HG02943 (cell line): ENCODE data around the gene ABHD17A.

Experiments used
- ATAC-seq: cut with Tn5 transposase; IDR thresholded peaks from one replicate; pipeline ENCODE4 v1.9.1; 2021; ENCODE audit warnings: mild to moderate bottlenecking, low read depth, moderate library complexity; ENCODE audit not compliant: unreplicated experiment

Gene ABHD17A

DNA sequence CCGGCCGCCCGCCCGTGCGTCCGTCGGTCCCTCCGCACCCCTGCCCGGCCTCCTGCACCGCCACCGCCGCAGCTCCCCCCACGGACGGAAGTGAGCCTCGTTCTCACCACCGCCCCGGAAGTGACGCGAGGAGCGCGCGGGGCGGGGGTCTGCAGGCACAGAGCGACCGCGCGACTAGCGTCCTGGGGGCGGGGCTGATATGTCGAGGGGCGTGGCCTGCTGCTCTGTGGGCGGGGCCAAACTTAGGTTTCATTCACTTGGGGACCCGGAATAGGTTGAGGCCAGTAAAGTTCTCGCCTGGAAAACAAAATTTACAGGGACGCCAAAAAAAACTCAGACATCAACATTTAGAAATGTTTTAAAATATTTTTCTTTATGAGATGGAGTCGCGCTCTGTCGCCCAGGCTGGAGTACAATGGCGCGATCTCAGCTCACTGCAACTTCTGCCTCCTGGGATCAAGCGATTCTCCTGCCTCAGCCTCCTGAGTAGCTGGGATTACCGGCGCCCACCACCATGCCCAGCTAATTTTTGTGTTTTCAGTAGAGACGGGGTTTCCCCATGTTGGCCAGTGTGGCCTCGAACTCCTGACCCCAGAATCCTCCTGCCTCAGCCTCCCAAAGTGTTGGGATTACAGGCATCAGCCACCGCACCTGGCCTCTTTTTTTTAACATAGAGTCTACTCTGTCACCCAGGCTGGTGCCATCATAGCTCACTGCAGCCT, at the start of gene ABHD17A:
Gene ABHD17A (minus strand): TSS at position 99 of the 722 bp plus-strand sequence. CDS start 3,930 bp downstream, outside the sequence.
- ATAC-seq, result peak; percentile 56

DNA sequence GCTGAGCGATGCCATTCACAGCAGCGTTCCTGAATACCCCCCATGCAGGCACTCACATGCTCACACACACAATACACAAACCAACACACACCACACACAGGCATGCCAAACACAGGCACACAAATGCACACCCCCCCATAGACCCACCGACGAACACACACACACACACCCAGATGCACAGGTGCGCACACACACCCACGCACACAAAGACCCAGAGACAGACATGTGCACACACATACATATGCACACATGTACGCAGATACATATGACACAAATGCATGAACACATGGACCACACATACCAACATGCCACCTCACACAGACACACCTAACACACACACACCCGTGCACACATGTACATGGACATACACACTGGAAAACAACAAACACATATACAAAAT, 48.6 kb upstream of the ABHD17A start:
- ATAC-seq, result no peak

DNA sequence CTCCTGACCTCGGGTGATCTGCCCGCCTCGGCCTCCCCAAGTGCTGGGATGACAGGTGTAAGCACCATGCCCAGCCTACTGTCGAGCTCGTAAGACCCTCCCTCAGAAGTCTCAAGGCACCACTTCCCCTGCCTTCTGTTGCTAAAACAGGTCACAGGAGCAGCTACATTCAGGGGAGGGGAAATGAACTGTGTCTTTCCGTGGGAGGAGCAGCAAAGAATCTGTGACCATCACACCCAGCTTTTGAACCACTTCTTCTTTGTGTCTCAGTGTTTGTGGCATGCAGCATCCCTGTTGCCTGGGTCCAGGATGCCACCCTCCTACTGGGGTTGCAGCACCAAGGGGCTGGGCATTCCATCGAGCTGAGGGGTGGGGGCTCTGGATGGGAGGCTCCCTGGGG, 47.9 kb upstream of the ABHD17A start:
- ATAC-seq, result no peak

DNA sequence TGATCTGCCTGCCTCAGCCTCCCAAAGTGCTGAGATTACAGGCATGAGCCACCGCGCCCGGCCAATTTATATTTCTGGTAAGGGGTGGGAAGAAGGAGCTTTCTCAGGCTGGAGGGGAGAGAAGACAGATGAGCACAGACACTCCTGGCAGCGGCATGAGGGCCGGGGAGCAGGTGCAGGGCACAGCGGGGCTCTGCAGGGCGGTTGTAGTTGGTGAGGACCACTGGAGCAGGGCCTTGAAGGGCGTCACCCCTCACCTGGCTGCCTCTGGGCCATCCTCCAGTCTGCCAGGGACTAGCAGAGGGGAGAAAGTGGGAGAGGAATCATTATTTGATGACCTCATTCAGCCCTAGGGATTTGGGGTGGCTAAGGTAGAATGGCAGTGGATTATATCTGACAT, 47.1 kb upstream of the ABHD17A start:
- no peak for ATAC-seq

DNA sequence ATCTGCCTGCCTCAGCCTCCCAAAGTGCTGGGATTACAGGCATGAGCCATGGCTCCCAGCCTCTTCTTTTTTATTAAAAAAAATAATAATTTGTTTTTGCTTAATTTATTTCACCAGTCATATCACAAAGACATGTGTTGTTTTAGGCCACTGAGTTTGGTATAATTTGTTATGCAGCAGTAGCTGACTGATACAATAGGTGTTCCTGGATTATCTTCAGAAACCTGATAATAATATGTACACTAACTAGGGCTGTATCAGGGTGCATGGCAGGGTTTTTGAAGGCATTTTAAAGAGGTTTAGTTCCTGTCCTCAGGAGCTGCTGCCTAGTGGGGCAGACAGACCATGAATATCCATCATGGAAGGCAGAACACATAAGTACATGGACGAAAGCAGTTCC, 46.1 kb upstream of the ABHD17A start:
- no peak for ATAC-seq

DNA sequence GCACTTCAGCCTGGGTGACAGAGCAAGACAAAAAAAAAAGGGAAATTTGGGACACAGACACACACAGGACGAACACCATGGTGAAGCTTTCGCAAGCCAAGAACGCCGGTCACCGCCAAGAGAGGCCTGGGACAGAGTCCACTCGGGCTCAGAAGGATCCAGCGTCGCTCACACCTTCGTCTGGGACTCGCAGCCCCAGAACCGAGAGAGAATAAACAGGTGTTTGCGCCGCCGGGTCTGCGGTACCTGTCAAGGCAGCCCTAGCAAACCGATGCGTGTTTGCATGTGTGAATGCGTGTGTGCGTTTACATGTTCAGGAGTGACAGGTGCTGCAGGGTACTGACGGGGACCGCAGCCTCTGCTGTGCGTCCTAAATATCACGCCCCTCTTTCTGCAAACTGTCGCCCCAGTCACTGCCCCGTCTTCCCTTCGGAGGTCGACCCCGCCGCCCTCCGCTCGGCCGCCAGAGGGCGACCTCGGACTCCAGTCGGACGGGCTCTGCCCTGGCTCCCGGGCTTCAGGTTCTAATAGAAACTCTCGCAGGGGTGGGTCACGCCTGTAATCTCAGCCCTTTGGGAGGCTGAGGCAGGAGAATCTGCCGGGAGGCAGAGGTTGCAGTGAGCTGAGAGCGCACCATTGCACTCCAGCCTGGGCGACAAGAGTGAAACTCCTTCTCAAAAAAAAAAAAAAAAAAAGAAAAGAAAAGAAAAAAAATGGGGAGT, 43.9 kb upstream of the ABHD17A start:
- no peak for ATAC-seq

DNA sequence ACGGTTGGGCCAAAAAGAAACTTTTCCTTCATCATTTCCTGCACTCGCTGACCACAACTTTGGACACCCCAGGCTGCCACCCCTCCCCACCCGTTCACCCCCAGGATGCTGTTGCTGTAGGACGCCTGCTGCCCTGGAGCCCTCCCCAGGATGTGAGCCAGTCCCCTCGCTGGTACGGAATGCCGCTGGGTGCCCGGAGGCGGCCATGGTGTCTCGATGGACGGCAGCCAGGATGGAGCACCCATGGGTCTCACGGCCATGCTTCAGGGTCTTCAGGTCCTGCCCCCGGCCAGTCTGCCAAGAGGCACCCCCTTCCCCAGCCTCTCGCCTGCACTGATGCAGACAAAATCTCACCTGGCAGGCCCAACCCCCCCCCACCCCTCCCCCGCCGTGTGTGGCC, 40.2 kb upstream of the ABHD17A start:
- no peak for ATAC-seq

DNA sequence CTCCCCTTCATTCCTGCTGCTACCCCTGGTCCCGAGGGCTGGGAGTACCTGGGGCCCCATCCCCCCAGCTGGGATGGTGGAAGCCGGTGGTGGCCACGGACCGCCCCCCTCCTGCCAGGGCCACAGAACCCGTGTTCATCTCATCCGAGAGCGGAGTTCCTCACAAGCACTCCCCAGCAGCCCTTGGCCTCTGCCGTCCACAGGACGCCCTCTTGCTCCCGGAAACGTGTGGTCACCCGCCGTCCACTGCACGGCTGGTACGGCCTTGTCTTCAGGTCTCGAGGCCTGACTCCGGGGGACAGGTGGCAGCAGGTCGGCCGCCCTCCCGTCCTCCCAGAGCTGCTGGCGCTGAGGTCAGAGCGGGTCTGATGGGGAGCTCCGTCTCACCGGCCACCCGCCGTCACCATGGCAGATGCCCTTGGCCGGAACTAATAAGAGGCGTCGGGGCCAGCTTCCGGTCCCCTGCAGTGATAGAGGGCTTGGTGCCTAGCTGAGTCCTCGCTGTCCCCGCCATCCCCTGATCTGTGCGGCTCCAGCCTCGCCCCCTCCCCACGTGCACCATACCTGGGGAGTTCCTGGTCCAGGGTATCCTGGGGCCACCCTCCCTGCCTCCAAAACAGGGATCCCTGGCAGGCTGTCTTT, 39.1 kb upstream of the ABHD17A start:
- no peak for ATAC-seq

DNA sequence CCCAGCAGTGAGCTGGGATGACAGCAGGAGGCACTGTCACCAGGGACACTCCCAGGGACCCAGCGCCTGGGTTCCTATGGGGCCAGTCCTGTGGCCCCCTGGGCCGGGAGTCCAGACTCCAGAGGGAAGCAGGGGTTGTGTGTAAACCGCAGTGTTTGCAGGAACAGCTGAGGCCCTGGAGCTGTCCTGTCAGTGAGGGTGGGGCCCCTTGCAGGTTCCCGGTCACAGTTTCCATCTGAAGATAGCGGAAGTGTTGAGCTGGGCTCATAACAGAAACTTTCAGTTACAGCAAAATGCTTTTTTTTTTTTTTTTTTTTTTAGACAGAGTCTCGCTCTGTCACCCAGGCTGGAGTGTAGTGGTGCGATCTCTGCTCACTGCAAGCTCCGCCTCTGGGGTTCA, 38.0 kb upstream of the ABHD17A start:
- no peak for ATAC-seq

DNA sequence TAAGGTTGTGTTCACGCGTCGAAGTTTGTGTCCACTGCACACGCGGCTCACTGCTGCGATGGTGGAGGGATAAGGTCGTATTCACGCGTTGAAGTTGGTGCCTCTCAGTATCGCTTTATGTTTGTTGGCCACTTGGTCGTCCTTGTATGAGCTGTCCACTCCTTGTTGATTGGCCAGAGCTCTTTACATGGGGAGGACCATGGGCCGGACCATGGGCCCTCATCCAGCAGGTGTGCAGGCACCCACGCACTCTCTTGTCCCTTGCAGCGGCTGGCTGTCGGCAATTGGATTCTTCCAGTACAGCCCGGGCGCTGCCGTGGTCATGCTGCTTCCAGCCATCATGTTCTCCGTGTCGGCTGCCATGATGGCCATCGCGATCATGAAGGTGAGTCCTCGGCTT, 37.5 kb upstream of the ABHD17A start:
- no peak for ATAC-seq

DNA sequence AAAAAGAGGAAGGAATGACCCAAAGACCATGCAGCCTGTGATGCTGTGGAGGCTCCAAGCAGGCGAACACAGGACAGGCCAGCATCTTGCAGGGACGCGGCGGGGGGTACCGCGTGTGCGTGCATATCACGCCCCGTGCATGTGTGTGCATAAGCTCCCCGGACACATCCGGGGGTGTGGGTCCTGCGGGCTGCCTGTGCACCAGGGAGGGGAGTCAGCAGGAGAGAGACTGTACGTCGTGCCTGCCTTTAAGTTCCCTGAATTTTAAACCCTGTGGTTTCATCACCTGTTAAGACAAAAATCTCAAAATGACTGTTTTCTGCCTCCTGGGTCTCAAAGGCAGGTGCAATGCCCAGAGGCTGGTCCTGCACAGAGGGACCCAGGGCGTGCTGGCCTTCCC, 36.5 kb upstream of the ABHD17A start:
- no peak for ATAC-seq

DNA sequence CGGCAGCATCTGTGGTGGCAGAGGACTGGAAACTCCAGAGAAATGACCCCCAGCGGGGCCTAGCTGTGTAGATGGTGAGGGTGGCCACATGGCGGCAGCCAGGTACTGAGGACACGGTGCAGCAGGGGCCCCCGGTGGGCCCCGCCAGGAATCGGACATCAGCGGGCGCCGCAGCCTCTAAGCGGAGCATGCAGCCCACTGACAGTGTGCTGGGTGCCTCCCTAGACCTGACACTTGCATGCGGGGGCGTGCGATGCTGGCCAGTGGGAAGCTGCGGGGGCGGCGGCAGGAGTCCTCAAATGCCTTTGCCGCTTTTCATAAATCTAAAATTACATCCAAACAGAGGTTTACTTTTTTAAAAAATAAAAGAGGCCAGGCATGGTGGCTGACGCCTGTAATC, 36.0 kb upstream of the ABHD17A start:
- no peak for ATAC-seq

DNA sequence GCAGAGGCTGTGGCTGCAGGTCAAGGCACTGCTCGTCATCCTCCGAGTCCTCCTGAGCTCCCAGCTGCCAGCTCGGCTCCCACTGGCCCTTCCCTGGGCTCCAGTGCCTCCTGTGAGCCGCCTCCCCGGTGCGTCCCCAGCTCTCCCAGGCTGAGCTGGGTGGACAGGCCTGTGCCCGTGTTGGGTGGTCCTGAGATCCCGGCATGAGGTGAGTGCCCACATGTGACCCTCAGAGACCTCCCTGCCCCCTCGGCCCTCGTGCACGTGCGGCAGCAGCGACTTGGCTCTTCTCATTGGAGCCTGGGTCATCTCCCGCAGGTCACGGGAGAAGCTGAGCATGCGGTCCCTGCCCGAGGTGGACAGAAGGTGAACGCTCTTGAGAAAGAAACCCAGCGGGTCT, 35.3 kb upstream of the ABHD17A start:
- ATAC-seq, result no peak

DNA sequence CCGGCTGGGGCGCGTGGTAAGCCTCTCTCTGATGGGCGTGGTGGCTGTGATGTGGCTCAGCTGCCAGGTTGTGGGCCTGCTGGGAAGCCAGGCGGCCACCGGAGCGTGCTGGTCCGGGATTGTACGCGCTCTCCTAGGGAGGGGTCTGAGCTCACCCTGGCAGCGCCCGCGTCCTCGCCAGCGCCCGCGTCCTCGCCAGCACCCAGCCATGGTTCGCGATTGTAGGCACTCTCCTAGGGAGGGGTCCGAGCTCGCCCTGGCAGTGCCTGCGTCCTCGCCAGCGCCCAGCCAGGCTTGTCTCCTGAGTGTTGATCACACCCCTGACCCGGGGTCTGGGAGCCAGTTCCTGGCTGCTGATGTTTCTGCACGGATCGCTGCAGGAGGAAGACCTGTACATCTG, 33.7 kb upstream of the ABHD17A start:
- no peak for ATAC-seq

DNA sequence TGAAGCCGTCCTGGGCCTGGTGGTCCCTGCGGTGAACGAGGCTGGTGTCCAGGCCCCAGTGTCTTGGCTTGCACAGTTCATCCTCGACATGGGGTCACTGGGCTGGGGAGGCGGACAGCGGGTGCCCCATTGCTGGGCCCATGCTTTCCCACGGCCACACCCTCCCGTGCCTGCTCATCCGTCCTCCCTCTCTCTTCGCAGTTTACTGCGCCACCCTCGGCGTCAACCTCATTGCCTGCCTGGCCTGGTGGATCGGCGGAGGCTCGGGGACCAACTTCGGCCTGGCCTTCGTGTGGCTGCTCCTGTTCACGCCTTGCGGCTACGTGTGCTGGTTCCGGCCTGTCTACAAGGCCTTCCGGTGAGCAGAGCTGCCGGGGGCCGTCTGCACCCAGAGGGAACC, 32.6 kb upstream of the ABHD17A start:
- ATAC-seq, result no peak

DNA sequence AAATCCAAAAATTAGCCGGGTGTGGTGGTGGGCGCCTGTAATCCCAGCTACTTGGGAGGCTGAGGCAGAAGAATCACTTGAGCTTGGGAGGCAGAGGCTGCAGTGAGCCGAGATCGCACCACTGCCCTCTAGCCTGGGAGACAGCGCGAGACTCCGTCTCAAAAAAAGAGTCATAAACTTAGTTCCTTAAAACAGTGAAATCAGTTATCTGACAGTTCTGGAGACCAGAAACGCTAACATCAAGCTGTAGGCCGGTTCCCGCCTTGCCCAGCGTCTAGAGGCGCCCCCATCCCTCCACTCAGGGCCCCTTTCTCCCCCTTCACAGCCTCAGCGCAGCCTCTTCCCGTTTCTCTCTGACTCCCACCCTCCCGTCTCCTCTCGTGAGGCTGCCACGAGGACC, 31.9 kb upstream of the ABHD17A start:
- ATAC-seq, result no peak

DNA sequence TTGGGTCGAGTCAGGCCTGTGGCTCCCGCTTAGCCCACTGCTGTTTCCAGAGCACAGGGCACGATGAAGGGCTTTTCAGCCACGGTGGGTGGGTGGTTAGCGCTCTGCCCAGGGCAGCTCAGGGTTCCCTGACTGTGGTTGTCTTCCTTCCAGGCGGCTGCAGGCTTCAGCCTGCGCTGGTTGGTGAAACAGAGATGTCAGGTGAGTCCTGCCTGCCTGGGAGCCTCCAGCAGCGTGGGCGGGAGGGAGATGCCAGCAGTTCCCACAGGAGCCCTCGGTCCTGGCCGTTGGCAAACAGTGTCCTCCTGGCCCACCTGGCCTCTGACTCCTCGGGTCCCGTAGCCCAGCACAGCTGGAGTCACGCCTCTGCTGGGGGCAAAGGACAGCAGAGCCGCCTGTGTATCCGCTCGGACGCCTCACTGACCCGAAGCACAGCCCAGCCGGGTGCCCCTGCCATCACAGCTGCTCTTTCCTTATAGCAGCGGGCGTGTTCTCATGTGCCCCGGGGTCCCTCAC, 29.6 kb upstream of the ABHD17A start:
- ATAC-seq, result no peak

DNA sequence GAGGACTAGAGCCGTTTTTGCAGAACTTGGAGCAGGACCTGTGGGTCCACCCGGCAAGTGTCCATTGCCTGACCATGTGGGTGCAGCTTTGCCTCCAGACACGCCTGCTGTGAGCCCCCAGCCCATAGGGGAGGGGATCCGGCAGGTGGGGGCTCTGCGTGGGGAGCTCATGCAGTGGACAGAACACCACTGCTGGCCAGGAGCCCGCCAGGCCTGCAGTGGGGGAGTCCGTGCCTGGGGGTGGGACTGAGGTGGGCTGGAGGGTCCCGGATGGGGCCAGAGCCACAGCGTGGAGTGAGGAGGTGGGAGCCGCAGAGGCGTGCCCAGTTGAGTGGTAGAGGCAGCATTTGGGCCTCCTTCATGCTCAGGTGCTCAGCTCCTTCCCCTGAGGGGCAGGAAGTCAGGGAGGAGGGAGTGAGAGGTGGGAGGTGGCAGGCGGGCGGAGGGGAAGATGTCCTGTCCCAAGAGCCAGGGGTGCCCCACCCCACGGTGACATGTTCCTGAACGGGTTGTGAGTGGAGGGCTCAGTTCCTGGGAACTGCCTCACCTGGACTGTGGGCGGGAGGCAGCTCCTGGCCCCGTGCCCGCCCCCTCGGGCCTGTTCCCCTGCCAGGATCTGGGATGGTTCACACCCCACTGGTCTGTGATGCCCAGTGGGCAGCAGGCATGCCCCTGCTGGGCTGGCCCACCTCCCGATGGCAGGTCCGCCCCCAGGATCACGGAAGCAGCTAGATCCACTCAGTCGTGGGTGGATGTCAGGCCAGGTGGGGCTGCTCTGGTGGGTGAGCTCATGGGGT, 28.7 kb upstream of the ABHD17A start:
- ATAC-seq, result no peak

DNA sequence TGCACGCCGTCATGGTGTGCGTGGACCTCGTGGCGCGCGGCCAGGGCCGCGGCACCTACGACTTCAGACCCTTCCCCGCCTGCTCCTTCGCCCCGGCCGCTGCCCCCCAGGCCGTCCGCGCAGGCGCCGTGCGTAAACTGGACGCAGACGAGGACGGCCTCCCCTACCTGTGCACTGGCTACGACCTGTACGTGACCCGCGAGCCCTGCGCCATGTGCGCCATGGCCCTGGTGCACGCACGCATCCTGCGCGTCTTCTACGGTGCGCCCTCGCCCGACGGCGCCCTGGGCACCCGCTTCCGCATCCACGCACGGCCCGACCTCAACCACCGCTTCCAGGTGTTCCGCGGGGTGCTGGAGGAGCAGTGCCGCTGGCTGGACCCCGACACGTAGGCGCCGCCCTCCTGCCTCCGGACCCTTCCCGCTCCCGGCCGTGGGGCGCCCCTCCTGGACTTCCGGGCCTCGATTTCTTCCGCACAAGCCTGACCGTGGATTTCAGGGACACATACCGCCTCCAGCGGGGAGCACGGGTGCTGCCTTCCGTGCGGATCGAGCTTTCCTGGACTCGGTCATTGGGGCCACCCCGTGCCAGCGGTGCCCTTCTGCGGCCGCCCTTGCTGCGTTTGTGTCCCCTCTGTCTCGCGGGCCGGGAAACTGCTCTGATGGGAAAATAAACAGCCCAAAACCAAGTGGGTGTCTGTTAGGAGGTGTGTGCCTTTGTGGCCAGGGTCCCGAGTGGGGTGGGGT, 27.6 kb upstream of the ABHD17A start:
- ATAC-seq, result no peak

DNA sequence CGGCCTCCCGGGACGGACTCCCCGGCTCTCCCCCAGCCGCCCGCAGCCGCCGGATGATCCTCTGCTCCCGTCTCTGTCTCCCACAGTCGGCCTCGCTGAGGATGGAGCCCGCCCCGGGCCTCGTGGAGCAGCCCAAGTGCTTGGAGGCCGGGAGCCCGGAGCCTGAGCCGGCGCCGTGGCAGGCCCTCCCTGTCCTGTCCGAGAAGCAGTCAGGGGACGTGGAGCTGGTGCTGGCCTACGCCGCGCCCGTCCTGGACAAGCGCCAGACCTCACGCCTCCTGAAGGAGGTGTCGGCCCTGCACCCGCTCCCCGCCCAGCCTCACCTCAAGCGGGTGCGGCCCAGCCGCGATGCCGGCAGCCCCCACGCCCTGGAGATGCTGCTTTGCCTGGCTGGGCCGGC, 26.7 kb upstream of the ABHD17A start:
- no peak for ATAC-seq
